Activated T-helper 9 cell treated with anti-CD3 and anti-CD28 coated beads, Interleukin-2, amount 50 U/mL, for 16 hours (primary cell): ENCODE data around the gene SHC4.
A peak's percentile ranks its signal among the peaks of the same experiment; 100 is the strongest.
"Not testable (repeated sequence)": the region's sequence is repeated elsewhere in the genome, so short reads cannot be mapped to it uniquely, and the experiment has no call there.

ENCODE experiments used
- DNase-seq: peaks from one replicate; pipeline ENCODE4 v3.0.0-alpha.2; 2020; ENCODE audit warnings: low read depth

Gene SHC4

DNA sequence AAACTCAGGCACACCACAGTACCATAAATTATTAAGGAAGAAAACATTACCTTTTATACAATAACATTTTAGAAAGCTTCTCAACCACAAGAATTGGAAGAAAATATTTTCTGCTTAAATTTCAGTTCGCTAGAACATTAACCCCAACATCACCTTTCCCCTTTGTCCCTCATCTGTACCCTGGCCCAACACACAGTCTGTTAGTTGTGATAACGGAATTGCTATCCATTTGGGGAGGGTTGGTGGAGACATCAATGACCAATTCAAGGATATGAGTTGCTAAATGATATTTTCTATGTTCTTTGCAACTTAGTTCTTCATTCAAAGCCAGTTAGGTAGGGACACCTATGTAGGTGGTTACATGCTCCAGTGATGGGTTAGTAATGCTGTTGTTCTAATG lies 80.0 kb downstream of the SHC4 start:
- no peak for DNase-seq

DNA sequence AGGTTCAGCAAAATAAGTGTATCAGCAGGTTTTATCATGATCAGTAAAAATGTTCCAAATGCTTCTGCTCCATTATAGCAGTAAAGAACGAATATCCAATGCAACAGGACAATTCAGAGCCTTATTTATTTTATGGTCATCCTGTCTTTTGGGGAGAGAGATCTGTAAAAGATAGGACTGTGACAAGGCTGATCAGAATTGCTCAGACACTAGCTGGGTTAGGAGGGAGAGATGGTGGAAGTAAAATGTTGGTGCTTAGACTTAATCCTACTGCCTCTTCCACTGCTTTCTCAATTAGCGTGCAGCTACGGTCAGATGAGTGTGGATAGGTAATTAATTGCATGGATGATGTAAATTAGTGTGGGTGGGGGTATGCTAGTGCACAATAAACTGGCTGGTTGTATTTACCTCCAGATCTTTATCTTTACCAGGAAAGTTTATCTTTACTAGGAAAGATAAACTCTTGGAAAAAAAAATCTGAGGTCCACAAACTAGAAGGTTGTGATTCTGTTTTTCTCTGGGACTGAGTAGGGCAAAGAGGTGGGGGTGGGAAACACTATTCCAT lies 83.6 kb downstream of the SHC4 start:
- DNase-seq = no peak

- peak; percentile 87 for DNase-seq
These were observed 85.8 kb downstream of the SHC4 start, which contains the start of gene EID1 for GRCh38 chr15:48877630-48878595. TSS of gene EID1 (plus strand) at chr15:48878134. CDS start at chr15:48878177, 43 bp downstream.

- DNase-seq = no peak
These were observed 87.7 kb downstream of the SHC4 start for GRCh38 chr15:48876057-48876456.

- no peak for DNase-seq
These were observed 88.3 kb downstream of the SHC4 start for GRCh38 chr15:48875241-48875960.

DNA sequence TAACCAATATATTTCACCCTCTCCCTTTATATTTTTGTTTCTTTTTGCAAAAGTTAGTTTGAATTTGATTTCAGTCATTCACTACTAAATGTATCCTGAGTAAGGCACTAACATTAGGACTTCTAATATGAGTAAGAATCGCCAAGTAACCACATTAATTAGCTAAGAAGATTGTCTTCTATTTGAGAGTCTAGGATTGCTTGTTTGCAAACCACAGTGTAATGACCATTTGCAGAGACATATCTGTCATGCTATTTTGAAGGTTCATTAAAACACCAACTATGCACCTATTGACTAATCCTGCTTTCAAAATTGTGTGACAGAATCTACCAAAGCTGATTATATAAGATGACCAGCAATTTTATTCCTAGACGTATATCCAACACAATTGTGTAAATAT lies 91.1 kb downstream of the SHC4 start:
- no peak for DNase-seq

DNA sequence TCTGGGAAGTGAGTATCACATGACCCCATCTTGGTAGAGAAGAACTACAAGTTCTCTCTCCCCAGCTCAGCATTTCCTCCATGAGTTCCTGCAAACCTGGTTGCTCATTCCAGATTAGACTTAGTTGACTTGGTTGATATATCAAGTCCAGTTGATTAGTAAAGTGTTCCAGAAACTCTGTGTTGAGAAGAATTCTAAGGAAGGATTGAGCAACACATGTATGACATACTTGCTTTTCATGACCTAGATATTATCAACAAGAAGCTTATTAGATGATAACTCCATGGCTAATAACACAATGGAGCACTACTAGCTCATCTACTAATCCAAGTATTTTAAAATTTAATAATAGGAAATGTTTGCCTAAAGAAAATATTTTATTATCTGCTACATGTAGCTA lies 92.2 kb downstream of the SHC4 start:
- DNase-seq = no peak

- no peak for DNase-seq
These were observed 93.8 kb downstream of the SHC4 start for GRCh38 chr15:48869966-48870365.

DNA sequence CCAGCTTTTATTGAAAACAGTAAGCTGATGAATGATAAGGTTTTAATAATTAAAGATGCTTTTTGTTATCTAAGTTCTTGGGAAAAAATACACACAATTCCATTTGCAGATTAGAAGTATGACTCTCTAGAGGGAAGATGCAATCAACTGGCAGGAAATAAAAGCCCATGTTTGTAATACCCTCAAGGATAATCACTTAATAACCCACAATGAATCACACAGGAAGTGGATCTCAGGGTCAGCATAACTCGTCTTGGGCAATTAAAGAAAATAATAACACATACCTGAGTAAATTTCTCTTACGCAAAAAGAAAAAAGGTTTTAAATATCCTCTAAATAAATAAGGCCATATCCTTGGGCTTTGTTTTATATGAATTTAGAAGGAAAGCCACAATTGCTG lies 95.2 kb downstream of the SHC4 start:
- DNase-seq = no peak

DNA sequence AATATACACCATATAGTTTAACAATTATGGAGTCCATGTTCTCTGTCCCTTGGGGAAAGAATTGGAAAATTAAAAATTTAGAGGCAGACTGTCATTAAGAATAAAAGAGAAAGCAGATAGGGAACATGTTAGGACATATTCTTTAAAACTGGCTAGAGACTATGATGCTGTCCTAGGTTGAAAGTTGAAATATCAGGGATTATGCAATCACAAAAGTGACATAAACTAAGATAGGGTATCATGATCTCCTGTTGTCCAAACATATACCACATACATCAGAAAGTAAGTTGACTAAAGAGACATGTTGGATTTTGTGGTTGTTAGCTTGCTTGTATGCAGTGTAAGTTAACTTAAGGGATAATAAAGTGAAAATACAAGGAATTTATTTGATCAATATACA lies 95.7 kb downstream of the SHC4 start:
- DNase-seq = no peak

DNA sequence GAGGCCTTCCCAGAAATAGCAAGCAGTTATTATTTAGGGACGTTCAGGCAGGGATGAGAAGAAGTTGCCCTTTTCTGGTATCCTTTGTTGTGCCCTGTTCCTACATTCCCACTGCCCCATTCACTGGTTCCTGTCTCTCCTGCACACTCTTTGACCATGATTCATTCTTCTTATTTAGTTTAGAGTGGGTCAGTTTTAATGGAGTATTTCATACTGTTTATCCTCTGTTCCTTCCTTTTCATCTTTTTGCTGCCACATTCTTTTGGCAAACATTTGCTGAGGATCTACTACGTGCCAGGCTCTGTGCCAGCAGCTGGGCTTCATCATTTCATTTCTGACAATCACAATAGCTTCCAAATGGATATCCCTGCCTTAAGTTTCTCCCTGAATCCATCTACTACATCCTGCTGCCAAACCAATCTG lies 97.6 kb downstream of the SHC4 start:
- no peak for DNase-seq

DNA sequence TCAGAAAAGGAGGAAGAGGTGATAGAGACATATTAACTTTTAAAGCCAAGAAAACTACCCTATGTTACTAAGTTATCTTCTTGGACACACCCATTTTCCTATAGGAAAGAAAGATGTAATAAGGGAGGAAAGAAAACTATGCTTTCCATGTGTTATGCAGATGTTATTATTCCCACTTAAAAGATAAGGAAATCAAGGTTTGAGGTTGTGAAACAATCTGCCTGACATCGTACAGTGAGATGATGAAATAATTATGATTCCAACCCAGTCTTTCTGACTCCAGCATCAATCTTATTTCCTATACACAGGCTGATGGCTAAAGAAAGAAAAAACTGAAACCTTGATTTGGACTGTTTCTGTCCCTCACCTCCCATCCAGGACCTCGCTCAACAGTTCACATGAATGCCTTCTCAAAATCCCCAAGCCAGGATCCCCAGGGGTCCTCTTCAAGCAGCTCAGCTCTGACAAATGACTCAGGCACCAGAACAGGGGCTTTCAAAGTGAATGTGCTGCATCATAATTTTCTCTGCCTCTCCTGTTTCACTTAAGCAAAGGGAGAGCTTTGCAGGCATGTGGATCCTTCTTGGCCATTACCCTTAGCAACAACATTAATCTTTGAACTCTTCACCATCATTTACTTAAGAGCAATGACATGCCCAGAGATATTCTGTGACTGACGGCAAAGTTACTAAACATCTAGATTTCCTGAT lies 98.2 kb downstream of the SHC4 start:
- DNase-seq = no peak

GRCh38 chr15:48862705-48863104 lies 101.0 kb downstream of the SHC4 start:
- DNase-seq = no peak

GRCh38 chr15:48861813-48862431 lies 101.8 kb downstream of the SHC4 start:
- DNase-seq = no peak

- no peak for DNase-seq
These were observed 104.3 kb downstream of the SHC4 start for GRCh38 chr15:48859426-48859825.

DNA sequence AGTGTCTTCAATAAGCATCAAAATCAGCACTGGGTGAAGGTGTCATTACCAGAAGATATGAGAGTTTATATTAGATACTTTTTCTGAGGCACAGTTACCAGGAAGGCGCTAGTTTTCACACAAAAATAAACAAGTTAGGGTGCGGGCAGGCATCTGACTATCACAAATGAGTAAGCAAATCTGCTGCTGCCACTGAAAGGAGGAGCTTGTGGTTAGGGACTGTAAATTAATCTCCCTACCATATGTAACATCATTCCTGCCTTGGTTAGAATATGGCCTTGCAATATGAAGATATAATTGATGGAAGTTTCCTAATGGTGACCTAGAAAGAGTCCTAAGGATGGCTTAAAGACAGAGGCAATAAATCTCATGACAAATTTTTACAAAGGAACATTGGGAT lies 105.3 kb downstream of the SHC4 start:
- DNase-seq = no peak

- no peak for DNase-seq
These were observed 106.8 kb downstream of the SHC4 start for GRCh38 chr15:48856942-48857341.

DNA sequence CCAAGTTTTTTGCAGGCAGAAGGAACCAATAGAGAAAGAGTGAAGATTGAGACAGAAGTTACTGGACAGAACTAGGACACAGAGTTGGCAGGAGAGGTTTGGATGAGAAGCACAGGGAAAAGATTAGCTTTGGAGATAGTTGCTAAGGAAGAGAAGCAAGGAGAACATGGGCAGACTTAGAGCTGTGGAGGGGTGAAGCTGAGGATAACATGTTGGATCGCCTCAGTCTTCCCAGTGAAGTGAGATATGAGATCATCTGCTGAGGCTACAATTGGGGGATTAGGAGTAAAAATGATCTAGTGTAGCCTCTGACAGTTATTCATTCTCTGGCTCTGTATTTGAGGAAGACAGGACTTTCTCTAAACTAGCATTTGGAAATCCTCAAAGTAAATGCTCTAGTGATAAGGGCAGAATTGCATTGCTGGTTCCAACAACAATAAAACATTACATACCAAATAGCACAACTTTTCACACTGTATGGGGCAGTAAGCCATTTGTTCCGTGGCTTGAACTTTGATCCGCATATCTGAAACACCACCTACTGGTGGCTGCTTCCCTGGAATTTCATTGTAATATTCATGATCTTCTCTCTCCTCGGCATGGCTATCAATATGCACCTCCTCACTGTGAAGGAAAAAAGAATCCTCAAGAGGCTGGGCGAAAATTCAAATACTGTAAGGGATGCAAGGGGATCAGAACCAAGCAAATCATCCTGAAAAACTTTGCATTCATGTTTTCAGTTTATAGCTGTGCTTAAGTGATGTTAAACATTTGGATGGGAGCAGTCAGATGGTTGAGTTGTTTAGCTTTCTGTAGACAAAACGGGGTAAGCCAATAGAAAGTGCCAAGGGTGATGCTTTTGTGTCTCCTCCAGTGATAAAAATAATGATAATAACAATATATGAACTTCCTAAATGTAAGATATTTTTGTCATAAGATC lies 107.9 kb downstream of the SHC4 start:
- DNase-seq = no peak

GRCh38 chr15:48854434-48854833 lies 109.3 kb downstream of the SHC4 start:
- DNase-seq = not testable (repeated sequence)

GRCh38 chr15:48851956-48852355 lies 111.8 kb downstream of the SHC4 start:
- DNase-seq = no peak

DNA sequence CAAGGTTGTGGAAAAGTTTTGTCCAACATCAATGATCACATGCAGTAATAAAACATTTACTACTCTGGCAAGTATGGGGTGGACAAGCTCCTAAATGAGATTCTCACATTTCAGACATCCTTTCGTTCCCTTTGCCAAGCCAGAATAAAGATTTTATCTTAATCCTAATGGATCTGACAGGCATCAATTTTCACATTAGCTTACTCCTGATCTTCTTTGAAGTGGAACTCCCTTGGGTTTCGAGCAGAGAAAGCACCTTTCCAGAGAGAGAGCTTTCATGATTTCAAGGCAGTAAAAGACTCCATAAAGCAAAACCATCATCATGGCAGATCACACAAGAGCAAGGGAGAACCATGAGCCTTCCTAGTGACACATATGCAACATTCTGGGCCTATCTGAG lies 113.1 kb downstream of the SHC4 start:
- DNase-seq = no peak
